K562 (cell line): ENCODE data around the gene SPRED2. TPM values are rescaled to one million over a fixed set of nuclear protein-coding genes. Genes with fewer than 3 reads are reported as not detected.

Experiments
- BRD4 ChIP-seq: fragments of 200-600 bp; sonication (generic); IDR thresholded peaks from 2 replicates; pipeline ENCODE4 v1.6.1; 2017; ENCODE audit warnings: inconsistent platforms
- CBX1 ChIP-seq: sonication (generic); IDR thresholded peaks from 2 replicates; pipeline ENCODE4 v1.6.1; 2016; ENCODE audit warnings: antibody characterized with exemption, low read depth, mild to moderate bottlenecking
- COPS2 ChIP-seq: fragments of 450-650 bp; conservative IDR thresholded peaks from 2 replicates; pipeline ENCODE4 v1.6.1; 2016; ENCODE audit warnings: mild to moderate bottlenecking, moderate library complexity
- CTBP1 ChIP-seq: fragments of 450-650 bp; IDR thresholded peaks from 2 replicates; pipeline ENCODE4 v1.6.1; 2016; ENCODE audit warnings: borderline replicate concordance
- EWSR1 ChIP-seq: fragments of 450-650 bp; IDR thresholded peaks from 2 replicates; pipeline ENCODE4 v1.6.1; 2018; ENCODE audit warnings: borderline replicate concordance, mild to moderate bottlenecking, low read depth, moderate library complexity; ENCODE audit not compliant: partially characterized antibody
- KDM2B ChIP-seq: fragments of 250-450 bp; sonication (Bioruptor Pico); IDR thresholded peaks from 2 replicates; pipeline ENCODE4 v1.8.0; 2021; ENCODE audit warnings: mild to moderate bottlenecking, moderate library complexity
- MXI1 ChIP-seq: IDR thresholded peaks from 2 replicates; pipeline ENCODE4 v1.6.1; 2011; ENCODE audit warnings: low read depth, mild to moderate bottlenecking, improper control_type of control experiment, low read length
- PHF8 ChIP-seq: fragments of 200-600 bp; sonication (generic); IDR thresholded peaks from 2 replicates; pipeline ENCODE4 v1.6.1; 2012; ENCODE audit warnings: mixed run types, mild to moderate bottlenecking, inconsistent platforms, low read length, moderate library complexity, borderline replicate concordance
- POU5F1 ChIP-seq: fragments of 150-350 bp; IDR thresholded peaks from 2 replicates; pipeline ENCODE4 v1.6.1; 2014; ENCODE audit warnings: borderline replicate concordance, low read length, low read depth, mild to moderate bottlenecking; ENCODE audit not compliant: partially characterized antibody
- RBM17 ChIP-seq: fragments of 200-400 bp; formaldehyde crosslinking; IDR thresholded peaks from 2 replicates; pipeline ENCODE4 v1.6.1; 2017; ENCODE audit warnings: low read depth, mild to moderate bottlenecking, low read length, borderline replicate concordance
- RBM34 ChIP-seq: fragments of 200-400 bp; formaldehyde crosslinking; IDR thresholded peaks from 2 replicates; pipeline ENCODE4 v1.6.1; 2018; ENCODE audit warnings: low read length, borderline replicate concordance; ENCODE audit not compliant: insufficient read depth
- SIN3A ChIP-seq, 2 experiments: fragments of 150-350 bp in 1 of 2; IDR thresholded peaks; 2 replicates each; pipeline ENCODE4 v1.6.1; 2011 to 2016; ENCODE audit warnings: borderline replicate concordance in 2 of 2, low read depth in 2 of 2, low read length in 2 of 2, mild to moderate bottlenecking in 2 of 2, moderate library complexity in 2 of 2; ENCODE audit not compliant: control insufficient read depth in 1 of 2
- ZSCAN29 ChIP-seq: fragments of 450-650 bp; IDR thresholded peaks from 2 replicates; pipeline ENCODE4 v1.6.1; 2017
- polyA plus RNA-seq, 8 experiments: library from polyadenylated mRNA; depleted of rRNA in 4 of 8; stranded (reverse) in 5 of 8; unstranded in 3 of 8; fragments of >200 nt; fragmentation: Nextera tagmentation in 2 of 8; fragmentation: Illumina TruSeq in 1 of 8; extraction: Ambion mirVana in 2 of 8; extraction: Trizol in 1 of 8; gene quantifications; 2 replicates each; pipeline versions ENCODE4 v1.2.1 to v1.2.3, GENCODE V29; 2011 to 2014; ENCODE audit warnings: inconsistent platforms in 1 of 8, missing spikeins in 1 of 8
- total RNA-seq, 7 experiments: library from RNA; depleted of rRNA in 6 of 7; stranded (reverse); fragments of >200 nt in 6 of 7; fragmentation: Illumina TruSeq in 2 of 7; extraction: Trizol in 2 of 7; gene quantifications; 2 replicates each; pipeline versions ENCODE4 v1.2.1 to v1.2.3, GENCODE V29; 2011 to 2021; ENCODE audit warnings: low replicate concordance in 1 of 7
- TF ChIP-seq, protein P1 (sequence below), 2 experiments: fragments of 450-650 bp; IDR thresholded peaks; 2 replicates each; pipeline ENCODE4 v1.6.1; 2016; ENCODE audit warnings: mild to moderate bottlenecking in 2 of 2, borderline replicate concordance in 1 of 2, low read depth in 1 of 2, moderate library complexity in 1 of 2
- TF ChIP-seq, protein P2 (sequence below): sonication (generic); formaldehyde crosslinking; IDR thresholded peaks from 2 replicates; pipeline ENCODE4 v1.8.0; 2022; ENCODE audit warnings: mild to moderate bottlenecking, missing genetic modification reagents
- TF ChIP-seq, protein P3 (sequence below): fragments of 250-450 bp; sonication (Bioruptor Pico); IDR thresholded peaks from 2 replicates; pipeline ENCODE4 v1.5.0; 2020; ENCODE audit warnings: mild to moderate bottlenecking

SPRED2 gene
- total and polyA plus RNA-seq, 9 of the 15 experiments (the other 6 are each of a cell fraction or from before 2014, with no cell fraction given), result 4.6 to 50.8 (median 14.1) TPM

DNA sequence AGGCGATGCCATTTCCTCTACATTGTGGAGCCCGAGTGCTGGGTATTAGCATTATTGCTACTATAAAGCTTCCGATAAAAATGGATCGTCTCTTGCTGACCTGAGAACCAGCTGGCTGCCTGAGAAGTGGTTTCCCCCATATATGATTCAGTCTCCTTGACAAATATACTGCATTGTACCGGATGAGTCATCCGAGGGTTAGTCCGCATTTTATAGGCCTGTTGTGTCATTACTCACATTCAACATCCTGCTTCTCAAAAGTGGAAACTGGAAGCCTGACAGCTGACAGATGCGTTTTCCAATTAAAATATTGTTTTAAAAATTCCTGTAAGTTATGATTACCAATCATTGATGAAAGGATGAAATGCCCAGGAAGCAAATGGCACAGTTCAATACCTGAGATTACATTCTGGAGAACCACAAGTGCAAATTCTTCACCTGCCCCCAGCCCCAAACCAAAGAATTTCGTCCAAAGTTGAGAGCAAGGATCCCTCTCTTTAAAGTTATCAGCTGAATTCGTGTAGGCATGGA lies 65.7 kb downstream of the SPRED2 start (continued):
- TF ChIP-seq, protein P1, sequence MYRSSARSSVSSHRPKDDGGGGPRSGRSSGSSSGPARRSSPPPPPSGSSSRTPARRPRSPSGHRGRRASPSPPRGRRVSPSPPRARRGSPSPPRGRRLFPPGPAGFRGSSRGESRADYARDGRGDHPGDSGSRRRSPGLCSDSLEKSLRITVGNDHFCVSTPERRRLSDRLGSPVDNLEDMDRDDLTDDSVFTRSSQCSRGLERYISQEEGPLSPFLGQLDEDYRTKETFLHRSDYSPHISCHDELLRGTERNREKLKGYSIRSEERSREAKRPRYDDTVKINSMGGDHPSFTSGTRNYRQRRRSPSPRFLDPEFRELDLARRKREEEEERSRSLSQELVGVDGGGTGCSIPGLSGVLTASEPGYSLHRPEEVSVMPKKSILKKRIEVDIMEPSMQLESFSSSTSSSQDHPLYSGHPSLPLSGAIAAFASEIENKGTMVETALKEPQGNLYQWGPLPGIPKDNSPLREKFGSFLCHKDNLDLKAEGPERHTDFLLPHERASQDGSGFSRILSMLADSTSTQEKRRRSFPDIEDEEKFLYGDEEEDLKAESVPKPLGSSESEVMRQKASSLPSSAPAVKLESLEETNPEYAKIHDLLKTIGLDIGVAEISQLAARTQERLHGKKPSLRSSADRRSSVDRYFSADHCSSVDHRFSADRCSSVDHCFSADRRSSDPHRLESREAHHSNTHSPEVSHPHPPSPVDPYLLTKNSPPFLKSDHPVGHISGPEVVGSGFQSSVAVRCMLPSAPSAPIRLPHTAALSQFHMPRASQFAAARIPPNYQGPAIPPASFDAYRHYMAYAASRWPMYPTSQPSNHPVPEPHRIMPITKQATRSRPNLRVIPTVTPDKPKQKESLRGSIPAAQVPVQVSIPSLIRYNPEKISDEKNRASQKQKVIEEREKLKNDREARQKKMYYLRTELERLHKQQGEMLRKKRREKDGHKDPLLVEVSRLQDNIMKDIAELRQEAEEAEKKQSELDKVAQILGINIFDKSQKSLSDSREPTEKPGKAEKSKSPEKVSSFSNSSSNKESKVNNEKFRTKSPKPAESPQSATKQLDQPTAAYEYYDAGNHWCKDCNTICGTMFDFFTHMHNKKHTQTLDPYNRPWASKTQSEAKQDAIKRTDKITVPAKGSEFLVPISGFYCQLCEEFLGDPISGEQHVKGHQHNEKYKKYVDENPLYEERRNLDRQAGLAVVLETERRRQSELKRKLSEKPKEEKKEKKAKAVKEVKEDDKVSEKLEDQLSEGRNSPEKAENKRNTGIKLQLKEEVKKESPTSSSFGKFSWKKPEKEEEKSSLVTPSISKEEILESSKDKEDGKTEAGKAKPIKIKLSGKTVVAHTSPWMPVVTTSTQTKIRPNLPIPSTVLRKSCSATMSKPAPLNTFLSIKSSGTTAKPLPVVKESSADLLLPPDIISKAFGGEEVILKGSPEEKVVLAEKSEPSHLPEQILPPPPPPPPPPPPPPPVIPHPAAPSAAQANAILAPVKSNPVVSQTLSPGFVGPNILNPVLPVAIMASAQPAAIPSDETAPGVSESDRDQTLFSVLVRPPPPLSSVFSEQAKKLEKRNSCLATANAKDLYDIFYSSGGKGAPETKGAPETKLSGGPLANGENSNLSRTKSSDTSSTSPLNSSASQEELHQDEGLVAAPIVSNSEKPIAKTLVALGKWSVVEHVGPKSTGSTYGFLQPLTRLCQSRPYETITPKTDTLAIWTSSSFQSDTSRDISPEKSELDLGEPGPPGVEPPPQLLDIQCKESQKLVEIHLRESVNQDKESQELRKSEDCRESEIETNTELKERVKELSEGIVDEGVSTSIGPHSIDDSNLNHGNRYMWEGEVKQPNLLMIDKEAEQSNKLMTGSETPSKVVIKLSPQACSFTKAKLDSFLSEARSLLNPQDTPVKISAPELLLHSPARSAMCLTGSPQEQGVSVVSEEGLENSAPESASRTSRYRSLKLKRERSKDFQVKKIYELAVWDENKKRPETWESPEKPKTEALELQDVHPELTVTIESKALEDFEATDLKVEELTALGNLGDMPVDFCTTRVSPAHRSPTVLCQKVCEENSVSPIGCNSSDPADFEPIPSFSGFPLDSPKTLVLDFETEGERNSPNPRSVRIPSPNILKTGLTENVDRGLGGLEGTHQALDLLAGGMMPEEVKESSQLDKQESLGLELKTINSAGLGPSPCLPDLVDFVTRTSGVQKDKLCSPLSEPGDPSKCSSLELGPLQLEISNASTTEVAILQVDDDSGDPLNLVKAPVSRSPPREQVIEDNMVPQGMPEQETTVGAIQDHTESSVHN (IDR thresholded peaks at IDR 0.05; ENCODE audit: borderline replicate concordance in 1 of 2, low read depth in 1 of 2), result peak in 1 of 2 experiments; percentile 82; a peak in 2 of 4 replicates
- TF ChIP-seq ZSCAN29, result no peak
- TF ChIP-seq, protein P2, sequence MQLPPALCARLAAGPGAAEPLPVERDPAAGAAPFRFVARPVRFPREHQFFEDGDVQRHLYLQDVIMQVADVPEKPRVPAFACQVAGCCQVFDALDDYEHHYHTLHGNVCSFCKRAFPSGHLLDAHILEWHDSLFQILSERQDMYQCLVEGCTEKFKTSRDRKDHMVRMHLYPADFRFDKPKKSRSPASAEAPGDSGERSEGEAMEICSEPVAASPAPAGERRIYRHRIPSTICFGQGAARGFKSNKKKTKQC (CRISPR knock-in tag), result no peak
- TF ChIP-seq COPS2, result no peak
- no peak for TF ChIP-seq BRD4
- no peak for TF ChIP-seq EWSR1
- TF ChIP-seq, protein P3, sequence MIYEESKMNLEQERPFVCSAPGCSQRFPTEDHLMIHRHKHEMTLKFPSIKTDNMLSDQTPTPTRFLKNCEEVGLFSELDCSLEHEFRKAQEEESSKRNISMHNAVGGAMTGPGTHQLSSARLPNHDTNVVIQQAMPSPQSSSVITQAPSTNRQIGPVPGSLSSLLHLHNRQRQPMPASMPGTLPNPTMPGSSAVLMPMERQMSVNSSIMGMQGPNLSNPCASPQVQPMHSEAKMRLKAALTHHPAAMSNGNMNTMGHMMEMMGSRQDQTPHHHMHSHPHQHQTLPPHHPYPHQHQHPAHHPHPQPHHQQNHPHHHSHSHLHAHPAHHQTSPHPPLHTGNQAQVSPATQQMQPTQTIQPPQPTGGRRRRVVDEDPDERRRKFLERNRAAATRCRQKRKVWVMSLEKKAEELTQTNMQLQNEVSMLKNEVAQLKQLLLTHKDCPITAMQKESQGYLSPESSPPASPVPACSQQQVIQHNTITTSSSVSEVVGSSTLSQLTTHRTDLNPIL (CRISPR knock-in tag), result no peak
- no peak for TF ChIP-seq MXI1
- TF ChIP-seq SIN3A (IDR thresholded peaks at IDR 0.05; ENCODE audit: borderline replicate concordance in 2 of 2, control insufficient read depth in 1 of 2, low read depth in 2 of 2, low read length in 2 of 2), result no peak
- TF ChIP-seq CTBP1, result 0 out of 2 replicates have a peak, but pooled peaks have one; percentile 14
- no peak for TF ChIP-seq PHF8
- no peak for TF ChIP-seq RBM34
- TF ChIP-seq POU5F1, result no peak
- no peak for TF ChIP-seq KDM2B (CRISPR knock-in tag)
- TF ChIP-seq CBX1, result no peak
- TF ChIP-seq RBM17, result no peak
